GM19193 (cell line): ENCODE measurements around the gene PLCL1.

Experiments
- POLR2A ChIP-seq: IDR thresholded peaks from 4 replicates; pipeline ENCODE4 v1.6.1; 2011; ENCODE audit not compliant: insufficient read depth, insufficient read length; ENCODE audit errors: extremely low read depth

Gene PLCL1

GRCh38 chr2:197993363-197993762 lies 189.0 kb downstream of the PLCL1 start:
- no peak for TF ChIP-seq POLR2A

DNA sequence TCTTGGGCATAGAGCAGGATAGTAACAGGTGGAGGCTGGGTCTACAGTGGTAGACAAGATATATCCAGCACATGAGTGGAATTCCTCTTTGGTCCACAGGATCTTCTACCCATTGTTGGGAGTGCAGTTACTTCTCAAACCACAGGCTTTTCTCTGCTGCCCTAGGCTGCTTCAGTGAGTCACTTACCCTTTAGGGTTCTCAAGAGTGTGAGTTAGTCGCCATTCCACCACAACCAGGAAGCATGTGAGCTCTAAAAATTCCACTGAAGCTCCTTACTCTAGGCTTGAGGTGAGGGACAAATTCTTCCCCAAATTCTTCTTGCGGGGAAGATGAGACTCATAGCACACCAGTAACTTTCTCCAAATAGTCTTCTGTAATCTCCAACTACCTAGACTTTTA lies 189.4 kb downstream of the PLCL1 start:
- TF ChIP-seq POLR2A = no peak

DNA sequence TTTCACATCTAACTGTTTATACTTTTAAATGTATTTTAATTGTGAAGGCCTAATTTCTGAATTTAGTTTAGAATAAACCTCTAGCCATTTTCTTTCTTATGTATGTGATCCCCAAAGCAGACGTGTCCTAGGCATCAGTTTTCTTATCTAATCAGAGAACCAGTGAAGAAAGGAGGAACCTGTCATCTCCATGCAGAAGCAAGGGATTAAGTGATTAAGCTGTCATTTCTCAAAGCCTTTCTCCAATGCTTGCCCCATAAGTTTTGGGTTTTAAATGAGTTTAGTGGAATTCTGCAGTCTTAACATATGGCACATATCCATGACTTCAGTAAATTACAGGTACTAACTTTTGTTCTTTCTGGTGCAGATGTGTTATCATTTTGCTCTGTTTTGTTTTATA lies 190.4 kb downstream of the PLCL1 start:
- TF ChIP-seq POLR2A = no peak

DNA sequence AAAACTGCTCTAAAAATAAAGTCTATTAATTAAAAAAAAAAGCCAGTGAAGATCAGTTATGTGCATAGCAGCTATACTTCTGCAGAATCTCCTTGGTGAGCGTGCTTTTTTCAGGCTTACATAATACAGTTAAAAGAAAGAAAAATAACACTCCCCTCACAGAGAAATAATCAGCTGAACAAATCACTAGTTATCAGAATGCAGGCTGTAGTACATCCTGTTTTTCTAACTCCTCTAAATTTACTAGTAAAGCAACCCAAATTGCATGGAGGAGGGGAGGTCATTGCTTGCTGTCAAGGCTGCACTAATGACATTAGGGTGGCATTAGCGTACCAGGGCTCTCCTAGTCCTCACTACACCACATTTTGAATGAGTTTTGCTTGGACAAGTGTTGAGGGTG lies 192.2 kb downstream of the PLCL1 start:
- no peak for TF ChIP-seq POLR2A

DNA sequence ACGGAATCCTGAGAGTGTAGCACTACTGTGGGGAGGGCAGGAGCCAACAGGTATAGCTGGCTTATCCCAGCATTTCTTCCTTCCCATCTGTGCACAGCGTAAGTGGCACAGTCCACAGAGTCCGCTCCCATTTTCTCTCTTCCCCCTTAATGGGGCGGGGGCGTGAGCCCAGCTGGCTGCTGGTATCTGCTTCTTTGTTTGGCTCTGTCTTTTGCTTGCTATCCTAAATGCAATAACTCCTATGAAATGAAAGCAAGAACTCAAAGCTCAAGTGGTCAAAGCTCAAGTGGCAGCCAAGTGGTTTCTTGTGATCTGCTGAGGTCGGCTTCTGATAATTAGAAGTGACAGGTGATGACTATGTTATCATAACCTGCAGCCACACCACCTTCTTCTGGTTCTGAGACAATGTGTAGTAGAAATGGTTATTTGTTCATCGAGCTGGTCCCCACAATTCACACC lies 192.7 kb downstream of the PLCL1 start:
- no peak for TF ChIP-seq POLR2A

DNA sequence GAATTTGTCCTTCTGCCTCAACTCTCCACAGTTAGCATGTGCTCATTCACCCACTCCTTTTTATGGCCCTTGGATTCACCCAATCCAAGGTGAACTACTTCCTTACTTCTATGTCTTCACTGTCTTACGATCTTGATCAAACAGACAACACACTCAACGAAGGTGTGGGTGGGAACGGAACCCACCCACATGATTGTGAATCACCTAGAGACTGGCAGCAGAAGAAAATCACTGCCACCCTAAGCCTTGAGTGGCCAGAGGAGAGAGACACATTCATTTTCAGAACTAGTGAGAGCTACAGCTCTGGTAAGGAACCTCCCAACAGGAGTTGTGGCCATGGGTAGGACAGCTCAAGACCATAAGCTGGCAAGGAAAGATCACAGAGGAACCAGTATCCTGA lies 194.3 kb downstream of the PLCL1 start:
- no peak for TF ChIP-seq POLR2A

GRCh38 chr2:198000417-198000816 lies 196.0 kb downstream of the PLCL1 start:
- TF ChIP-seq POLR2A = no peak

DNA sequence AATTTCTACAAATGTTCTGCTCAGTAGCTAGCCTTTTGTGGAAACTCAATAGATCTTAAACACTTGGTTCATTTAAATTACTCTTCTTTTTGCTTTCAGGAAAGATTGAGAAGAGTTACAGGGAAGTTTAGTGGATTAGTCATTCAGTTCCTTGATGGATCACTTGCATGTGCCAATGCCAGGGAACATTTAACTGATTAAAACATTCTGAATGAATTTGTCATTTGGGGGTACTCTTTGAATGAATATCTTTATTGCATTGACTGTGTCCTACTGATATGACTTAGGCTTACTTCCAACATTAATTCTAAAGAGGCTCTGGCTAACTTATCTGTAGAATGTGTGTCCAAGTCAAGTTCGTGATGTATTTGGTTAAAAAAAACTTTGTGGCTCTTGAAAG lies 199.8 kb downstream of the PLCL1 start:
- no peak for TF ChIP-seq POLR2A

DNA sequence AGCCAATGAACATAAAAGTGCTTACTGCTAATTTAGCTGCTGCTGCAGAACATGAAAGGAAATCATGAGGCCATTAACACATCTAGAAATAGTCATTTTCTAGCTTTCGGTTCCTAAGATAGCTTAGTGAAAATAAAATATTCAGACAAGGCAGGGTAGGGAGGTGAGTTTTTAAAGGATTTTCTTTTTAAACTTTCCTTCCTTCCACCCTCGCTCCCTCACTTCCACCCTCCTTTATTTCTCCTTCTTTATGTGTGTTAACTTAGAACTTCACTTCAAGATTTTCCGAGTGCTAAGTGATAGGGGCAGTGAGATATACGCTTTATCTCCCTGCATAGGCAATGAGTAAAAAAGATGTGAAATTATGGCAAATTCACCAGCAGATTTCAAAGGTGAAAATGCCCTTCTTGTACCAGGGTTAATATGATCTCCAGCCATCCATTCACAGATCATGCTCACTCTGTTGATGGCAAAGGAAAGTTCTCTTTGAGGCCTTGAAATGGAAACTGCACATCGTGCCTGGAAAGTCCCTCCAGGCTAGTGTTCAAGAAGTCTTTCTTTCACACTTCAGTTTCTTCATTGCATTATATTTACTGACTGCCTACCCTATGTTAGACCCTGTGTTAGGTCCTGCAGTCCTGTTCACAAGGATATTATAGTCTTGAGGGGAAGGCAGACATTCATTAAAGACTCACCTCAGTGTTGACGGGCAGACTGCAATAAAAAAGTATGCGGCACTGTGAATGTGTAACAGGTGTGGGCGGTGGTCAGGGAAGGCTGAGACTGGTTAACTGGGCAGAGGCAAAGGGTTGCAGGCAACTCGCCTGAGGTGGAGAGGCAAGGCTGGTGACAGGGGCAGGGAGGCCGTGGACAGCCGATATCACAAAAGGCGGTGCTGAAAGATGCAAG lies 200.8 kb downstream of the PLCL1 start:
- peak; percentile 21 for TF ChIP-seq POLR2A

- TF ChIP-seq POLR2A = no peak
Observed at GRCh38 chr2:198006733-198007132, 202.3 kb downstream of the PLCL1 start.

- no peak for TF ChIP-seq POLR2A
Observed at GRCh38 chr2:198008230-198008629, 203.8 kb downstream of the PLCL1 start.

DNA sequence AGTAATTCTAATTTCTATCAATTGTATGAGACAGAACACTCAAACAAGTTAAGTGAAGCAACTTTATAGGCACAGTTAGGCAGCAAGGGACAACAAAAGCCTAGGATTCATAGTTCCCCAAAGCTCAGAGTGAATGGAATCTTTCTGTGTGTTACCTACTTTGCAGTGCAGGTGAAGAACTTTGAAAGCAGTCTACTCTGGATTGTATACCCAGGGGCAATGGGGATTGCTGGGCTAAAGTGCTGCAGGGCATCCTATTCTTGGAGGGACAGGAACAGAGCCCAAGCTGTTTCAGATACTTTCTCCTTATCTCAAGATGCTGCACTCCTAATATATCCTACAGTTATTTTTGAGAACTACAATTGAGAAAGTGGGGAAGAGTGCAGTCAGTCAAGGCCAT lies 207.6 kb downstream of the PLCL1 start:
- TF ChIP-seq POLR2A = no peak

DNA sequence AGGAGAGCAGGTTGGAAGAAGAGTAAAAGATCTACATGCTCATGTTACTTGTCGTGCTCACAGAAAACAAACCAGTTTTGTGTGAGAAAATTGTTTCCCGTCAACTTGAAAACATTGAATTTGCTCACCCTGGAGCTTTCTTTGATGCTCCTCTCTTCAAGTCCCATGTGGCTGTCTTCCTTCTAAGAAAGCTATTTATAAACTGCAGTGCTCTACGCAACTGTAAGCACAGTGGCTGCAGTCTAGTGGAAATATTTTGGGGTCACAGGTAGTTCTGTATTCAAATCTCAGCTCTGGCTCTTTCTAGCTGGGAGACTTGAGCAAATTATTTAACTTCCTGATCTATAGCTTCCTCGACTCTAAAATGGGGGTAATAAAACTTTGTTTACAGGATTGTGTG lies 211.8 kb downstream of the PLCL1 start:
- TF ChIP-seq POLR2A = no peak

- TF ChIP-seq POLR2A = no peak
Observed at GRCh38 chr2:198017068-198017467, 212.7 kb downstream of the PLCL1 start.

DNA sequence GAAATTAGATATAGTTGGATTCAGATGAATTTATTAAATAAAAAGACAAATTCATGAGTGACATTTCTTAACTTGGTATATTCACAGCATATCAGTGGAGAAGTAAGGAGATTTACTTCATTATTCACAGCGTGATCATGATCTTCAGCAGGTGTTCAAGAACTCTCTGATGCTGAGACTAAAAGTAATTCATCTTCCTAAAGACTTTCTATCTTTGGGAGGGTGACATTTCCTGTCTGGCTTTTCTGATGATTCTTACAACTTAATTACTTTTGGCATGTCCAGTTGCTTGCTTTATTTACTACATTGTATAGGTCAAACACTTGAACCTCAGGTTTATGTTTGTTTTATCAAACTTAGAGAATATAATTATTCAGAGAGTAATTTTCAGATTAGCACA lies 224.6 kb downstream of the PLCL1 start:
- TF ChIP-seq POLR2A = no peak

DNA sequence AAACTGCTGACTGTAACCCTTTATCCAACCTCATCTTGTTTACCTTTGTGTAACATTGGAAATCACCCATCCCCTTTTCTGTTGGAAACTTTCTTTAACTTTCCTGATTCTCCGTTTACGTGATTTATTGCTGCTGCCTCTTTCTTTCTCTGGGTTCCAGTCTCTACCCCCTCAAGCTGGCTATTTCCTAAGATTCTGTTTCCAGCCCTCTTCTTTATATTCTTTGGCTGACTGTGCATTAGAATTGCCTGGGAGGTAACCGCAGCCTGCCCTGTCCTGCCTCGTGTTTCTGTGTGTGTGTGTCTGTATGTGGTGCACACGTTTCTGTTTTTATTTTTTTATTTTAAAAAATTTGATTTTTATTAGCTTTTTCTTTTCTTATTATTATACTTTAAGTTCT lies 229.2 kb downstream of the PLCL1 start:
- no peak for TF ChIP-seq POLR2A
